GM18502 (cell line): ENCODE data around the gene INIP.
"Not testable (repeated sequence)": the region's sequence is repeated elsewhere in the genome, so short reads cannot be mapped to it uniquely, and the experiment has no call there.

ENCODE experiments used
- ATAC-seq: cut with Tn5 transposase; IDR thresholded peaks from one replicate; pipeline ENCODE4 v1.9.1; 2021; ENCODE audit warnings: mild to moderate bottlenecking; ENCODE audit not compliant: unreplicated experiment, poor library complexity

The INIP gene

DNA sequence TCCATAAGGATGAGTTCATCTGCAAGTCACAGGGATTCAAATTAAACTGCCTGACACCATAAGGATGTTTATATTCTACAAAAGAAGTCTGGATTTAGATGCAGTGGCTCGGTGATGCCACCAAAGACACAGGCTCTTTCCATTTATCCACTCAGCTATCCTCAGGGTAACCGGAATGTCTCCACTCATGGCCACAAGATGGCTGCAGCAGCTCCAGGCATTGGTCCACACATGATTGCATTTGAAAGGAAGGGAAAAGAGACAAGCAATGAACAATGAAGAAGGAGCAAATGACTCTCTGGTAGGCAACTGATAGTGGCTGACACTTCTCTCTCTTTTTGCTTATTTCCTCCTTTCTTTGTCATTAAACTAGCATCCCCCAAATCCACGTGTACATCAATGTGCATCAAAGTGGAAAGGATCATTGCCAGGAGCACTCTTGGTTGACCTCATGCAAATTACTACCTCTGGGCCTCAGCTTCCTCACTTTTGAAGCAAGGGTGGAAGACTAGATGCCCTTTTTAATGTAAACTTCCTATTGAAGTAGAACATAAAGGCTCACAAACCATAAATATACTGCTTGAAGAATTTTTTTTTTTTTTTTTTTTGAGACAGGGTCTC lies 25.4 kb upstream of the INIP start:
- no peak for ATAC-seq

GRCh38 chr9:112734892-112735291 lies 17.0 kb upstream of the INIP start:
- ATAC-seq, result no peak

GRCh38 chr9:112731971-112732370 lies 14.1 kb upstream of the INIP start:
- ATAC-seq, result no peak

GRCh38 chr9:112728401-112728800 lies 10.5 kb upstream of the INIP start:
- no peak for ATAC-seq

GRCh38 chr9:112726428-112726827 lies 8.5 kb upstream of the INIP start:
- no peak for ATAC-seq

- no peak for ATAC-seq
Observed at GRCh38 chr9:112725961-112726360, 8.0 kb upstream of the INIP start.

- not testable (repeated sequence) for ATAC-seq
Observed at GRCh38 chr9:112722749-112723148, 4.8 kb upstream of the INIP start.

DNA sequence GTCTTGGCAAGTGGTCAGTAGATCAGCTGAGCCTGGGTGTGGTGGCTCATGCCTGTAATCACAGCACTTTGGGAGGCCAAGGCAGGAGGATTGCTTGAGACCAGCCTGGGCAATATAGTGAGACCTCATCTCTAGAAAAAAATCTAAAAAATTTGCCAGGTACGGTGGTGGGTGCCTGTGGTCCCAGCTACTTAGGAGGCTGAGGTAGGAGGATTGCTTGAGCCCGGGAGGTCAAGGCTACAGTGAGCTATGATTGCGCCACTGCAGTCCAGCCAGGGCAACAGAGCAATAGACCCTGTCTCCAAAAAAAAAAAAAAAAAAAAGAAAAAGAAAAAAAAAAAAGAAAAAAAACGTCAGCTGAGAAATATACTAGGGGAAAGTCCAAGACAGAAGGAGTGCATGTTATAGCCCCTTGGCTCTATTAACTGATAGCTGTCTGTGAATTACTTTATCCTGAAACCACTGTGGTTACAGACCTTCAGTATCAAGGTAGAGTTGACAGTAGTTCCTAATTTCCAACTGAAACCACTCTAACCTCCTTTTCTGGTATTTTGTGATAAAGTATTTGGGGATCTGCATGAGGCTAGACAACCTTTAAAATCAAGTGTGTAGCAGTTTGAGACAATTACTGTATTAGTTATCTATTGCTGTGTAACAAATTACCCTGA lies 2.3 kb upstream of the INIP start:
- ATAC-seq, result no peak

DNA sequence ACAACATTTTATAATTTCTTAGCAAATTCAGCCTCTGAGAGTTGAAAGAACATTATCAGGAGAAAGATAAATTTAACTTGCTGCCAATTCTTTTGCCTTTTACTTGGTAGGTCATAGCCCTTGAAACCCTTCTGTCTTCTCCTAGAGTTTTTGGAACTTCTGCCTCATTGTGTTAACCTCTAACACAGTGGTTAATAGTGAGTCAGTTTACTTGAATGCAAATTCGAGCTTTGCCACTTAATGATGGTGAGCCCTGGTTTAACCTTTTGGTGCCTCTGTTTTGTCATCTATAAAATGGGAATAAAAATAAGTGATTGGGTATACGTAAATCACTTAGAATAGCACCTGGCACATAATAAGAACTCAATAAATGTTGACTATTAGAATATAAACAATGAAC lies 1.8 kb upstream of the INIP start:
- ATAC-seq, result no peak

DNA sequence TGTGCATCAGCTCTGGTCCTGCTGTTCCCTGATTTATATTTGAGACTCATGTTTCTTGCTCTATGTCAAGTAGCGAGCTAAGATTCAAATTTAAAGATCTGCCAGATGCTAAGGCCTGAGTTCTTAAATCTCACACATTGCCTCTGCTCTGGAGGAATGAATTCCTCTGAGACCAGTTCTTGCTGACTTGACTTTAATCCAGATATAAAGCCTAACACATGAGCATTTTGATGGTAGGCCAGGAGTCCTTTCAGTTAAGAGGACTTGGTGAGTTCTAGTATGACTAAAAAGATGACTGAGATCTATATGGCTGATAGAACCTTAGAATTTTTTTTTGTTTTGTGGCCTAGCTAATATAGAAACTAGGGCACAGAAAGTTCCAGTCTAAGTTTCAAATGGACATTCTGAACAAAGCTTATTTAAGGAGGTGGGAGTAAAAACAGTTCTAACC lies 1.3 kb upstream of the INIP start:
- ATAC-seq, result peak; percentile 25

- ATAC-seq, result no peak
Observed at GRCh38 chr9:112712678-112713077, 5.2 kb downstream of the INIP start.

GRCh38 chr9:112711050-112711689 lies 6.7 kb downstream of the INIP start:
- no peak for ATAC-seq

DNA sequence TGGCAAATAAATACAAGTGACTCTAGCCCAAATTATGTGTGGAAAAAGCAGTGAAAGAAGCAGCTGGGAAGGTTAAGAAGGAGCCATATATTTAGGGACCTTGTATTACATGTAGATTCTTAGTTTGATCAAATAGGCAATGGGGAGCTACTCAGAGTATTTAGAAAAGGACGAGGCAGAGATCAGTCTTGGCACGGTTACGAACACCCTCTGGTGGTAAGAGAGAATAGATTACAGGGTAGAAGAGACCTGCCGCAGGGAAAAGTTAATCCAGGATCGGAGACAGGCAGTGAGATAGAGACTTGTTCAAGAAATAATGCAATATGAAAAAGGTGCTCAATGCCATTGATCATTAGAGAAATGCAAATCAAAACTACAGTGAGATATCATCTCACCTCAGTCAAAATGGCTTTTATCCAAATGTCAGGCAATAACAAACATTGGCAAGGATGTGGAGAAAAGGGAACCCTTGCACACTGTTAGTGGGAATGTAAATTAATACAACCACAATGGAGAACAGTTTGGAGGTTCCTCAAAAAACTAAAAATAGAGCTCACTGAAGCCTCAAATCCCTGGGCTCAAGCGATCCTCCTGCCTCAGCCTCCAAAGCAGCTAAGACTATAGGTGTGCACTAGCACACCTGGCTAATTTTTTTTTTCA lies 12.0 kb downstream of the INIP start:
- no peak for ATAC-seq

DNA sequence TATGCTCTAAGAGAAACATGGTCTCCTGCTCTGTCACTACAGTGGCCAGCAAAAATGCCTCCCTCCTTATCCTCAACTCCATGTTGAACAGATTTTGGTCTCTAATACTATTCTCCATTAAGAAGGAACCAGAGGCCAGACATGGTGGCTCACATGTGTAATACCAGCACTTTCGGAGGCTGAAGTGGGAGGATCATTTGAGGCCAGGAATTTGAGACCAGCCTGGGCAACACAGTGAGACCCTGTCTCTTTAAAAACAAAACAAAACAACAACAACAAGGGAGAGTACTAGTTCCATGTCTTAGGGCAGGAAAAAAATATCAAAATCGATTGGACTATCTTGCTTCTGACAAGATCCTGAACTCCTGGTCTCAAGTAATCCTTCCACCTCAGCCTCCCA lies 14.6 kb downstream of the INIP start:
- ATAC-seq, result no peak

- ATAC-seq, result no peak
Observed at GRCh38 chr9:112700085-112700484, 17.8 kb downstream of the INIP start.

- peak; percentile 91 for ATAC-seq
Observed at GRCh38 chr9:112699230-112699629, 18.7 kb downstream of the INIP start.

DNA sequence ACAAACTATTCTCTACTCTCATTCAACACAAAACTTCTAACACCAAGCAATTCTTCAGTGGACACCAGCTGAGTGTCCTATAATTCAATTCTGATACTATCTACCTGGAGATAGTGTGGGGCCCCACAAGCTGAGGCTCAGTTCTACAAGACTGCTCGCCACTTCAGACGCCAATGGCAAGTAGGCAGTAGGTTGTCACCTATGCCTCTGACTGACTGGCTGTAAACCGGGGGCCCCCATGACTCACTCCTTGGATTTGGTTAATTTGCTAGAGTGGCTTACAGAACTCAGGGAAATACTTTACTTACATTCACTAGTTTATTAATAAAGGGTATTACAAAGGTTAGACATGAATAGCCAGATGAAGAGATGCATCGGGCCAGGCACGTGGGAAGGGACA lies 21.5 kb downstream of the INIP start:
- ATAC-seq, result no peak

- ATAC-seq, result no peak
Observed at GRCh38 chr9:112694706-112695555, 23.0 kb downstream of the INIP start.

GRCh38 chr9:112689161-112689740 lies 28.7 kb downstream of the INIP start:
- no peak for ATAC-seq
